NCI-H2081 (cell line): ENCODE results near the gene ANK2.
"Not testable (repeated sequence)": the region's sequence is repeated elsewhere in the genome, so short reads cannot be mapped to it uniquely, and the experiment has no call there.

Experiments used
- DNase-seq, 2 experiments: peaks; one replicate each; lab custom pipeline; 2025; lab: John Stamatoyannopoulos, UW

ANK2 gene

DNA sequence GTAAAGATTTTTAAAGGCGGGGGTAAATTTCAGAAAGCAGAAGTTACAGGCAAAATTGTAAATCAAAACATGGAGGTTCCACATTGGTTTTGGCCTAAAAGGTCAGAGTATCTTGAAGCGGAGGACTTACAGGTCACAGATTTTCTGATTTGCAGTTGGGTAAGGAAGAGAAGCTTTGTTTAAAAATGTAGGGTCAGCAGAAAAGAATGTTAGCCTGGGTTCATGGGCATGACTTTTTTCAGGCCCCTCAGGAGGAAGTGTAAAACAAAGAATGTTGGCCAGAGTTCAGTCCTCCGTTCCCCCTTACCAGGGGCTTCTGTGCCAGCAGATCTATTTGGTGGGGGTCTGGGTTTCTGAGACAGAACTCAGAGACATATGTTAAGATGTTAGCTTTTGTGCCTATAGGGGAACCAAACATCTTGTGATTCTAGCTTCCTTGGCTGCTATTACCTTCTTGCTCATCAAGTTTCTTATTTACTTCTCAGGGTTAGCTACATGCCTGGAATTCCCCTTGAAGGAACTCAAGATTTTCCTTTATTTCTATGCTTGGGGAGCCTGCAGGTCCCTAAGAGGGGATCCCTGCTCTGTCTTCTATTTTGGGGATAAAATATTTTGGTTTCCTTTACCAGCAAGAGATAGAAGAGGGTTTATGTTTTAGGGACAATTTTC lies 160.3 kb downstream of the ANK2 start:
- no peak for DNase-seq

DNA sequence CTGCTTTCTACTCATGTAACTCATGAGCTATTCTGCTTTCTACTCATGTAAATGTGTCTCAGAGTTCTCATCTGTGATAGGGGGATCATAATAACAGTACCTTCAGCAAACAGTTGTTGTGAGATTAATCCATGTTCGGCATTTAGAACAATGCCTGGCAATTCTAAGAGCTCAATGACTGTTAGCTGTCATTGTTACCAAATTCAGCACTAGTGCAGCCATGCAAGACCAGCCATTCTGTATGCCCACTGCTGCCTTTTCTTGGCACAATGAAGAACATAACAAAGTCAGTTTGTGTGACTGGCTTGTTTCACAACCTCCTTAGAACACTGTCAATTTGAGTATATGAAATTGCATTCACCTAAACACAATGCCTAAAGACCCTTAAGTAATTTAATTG lies 163.2 kb downstream of the ANK2 start:
- no peak for DNase-seq

DNA sequence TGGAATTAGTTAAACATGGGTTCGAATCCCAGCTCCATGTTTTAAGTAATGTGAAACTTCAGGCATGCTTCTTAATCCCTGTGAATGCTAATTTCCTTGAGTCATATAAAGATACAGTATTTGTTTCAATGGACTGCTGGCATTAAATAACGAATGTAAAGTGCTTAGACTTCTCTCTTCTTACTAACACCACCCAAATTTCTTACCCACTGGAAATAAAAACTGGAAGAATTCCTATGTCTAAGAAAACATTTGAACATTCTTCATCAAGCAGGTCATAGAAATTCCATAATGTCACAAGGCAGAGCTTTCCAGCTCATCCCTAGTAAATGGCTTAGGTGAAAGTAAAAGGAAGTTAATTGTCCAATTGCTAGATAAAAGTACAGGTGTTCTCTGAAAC lies 172.5 kb downstream of the ANK2 start:
- DNase-seq, result no peak

DNA sequence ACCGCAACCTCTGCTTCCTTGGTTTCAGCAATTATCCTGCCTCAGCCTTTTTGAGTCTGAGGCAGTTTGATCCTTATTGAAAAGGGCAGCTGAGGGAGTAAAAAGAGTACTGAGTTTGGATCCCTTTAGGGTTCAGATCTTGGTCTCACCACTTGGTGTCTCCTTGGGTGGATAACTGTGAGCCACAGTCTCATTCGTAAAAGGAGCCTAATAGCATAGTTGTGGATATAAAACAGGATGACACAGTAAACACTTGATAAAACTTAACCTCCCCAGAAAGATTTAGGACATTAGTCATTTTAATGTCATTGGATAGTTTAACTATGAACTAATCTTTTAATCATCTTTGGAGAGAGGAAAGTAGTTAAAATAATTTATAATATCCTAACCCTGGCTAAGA lies 173.0 kb downstream of the ANK2 start:
- DNase-seq, result no peak

DNA sequence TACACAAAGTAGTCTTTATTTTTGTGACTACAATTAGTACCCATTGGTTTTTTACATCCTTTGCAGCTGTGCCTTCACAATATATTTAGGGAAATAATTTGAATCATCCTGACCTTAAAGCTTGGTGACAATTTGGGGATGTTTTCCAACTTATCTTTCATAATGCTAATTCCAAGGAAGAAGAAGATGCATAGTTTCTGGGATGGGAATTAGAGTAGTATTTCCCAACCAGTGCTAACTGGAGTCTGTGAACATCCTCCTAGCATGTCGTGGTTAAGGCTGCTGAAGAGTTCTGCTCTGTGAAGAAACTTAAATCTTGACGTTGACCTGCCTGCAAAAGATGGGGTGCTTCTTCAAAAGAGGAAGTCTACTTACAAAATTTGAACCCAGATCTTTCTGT lies 173.5 kb downstream of the ANK2 start:
- no peak for DNase-seq

DNA sequence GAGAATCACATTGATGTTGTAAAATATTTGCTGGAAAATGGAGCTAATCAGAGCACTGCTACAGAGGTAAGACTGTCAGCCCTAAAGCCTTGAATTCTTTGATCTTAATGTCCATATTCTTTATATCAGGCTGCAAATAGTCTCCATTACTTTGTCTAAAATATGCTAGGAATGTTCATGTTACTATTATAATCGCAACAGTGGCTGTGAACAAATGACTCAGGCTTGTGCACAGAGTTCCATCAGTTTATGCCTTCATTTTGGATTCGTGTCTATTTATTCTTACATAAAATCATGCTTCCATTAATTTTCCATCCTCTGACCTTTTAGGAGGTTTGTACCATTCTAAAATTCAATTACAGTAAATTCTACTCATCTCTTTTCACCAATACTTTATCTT lies 182.7 kb downstream of the ANK2 start:
- no peak for DNase-seq

DNA sequence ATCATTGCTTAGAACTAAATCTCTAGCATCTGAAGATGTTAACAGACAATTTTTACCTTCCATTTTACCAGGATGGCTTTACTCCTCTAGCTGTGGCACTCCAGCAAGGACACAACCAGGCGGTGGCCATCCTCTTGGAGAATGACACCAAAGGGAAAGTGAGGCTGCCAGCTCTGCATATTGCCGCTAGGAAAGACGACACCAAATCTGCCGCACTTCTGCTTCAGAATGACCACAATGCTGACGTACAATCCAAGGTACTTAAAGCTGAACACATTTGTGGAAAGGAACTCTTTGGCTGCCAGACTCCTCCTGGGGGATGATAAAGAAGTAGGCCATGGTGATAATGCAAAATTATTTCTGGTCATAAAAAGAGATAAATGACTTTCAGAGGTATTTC lies 187.5 kb downstream of the ANK2 start:
- DNase-seq, result no peak

DNA sequence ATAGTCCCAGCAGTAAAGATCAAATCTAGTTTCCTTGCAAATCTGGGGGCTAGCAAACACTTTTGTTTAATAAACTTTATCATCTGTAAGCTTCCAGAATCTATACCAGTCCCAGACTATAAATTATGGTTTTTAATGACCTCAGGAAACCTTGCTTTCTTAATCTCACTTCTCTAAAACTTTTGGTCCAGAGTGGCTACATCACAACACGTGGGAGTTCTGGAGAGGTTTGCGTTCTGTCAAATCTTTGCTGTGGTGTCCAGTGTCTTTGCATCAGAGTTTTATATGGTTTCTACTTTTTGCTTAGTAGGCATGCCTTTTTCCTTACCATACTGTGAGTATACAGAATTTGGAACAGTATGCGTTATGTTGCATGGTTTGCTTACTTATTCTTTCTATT lies 193.9 kb downstream of the ANK2 start:
- no peak for DNase-seq

DNA sequence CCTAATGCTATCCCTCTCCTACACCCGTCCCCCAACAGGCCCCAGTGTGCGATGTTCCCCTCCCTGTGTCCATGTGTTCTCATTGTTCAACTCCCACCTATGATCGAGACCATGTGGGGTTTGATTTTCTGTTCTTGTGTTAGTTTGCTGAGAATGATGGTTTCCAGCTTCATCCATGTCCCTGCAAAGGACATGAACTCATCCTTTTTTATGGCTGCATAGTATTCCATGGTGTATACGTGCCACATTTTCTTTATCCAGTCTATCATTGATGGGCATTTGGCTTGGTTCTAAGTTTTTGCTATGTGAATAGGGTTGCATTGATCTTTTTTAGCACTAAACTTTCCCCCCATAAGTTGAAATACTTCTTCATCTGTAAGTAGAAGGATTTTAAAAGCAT lies 195.3 kb downstream of the ANK2 start:
- not testable (repeated sequence) for DNase-seq

DNA sequence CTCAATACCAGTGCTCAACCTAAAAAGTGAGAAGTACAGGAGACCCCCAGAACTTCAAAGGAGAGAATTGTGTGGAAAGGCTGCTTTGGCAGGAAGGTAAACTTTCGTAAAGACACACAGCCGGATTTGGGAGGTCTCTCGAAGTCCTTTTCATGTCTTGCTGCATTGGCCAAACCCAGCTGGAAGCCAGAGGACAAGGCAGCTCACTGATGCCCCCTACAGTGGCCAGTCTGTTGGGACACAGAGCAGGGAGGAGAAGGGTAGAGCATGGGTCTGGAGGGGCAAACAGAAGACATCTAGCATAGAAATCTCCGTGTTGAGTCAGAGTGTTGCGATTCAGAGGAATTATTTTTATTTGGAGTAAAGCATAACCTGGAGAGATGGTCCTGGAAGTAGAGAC lies 198.9 kb downstream of the ANK2 start:
- peak in 1 of 2 experiments; percentile 1 for DNase-seq

DNA sequence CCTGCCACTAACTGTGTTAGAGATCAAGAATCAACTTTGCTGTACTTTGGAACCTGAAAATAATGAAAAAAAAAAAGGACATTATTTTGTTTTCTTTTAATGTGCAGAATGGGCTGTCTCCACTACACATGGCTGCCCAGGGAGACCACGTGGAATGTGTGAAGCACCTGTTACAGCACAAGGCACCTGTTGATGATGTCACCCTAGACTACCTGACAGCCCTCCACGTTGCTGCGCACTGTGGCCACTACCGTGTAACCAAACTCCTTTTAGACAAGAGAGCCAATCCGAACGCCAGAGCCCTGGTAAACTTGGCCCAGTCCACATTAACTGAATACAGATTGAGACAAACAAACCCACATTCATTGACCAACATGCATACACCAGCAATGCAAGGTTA lies 206.2 kb downstream of the ANK2 start:
- no peak for DNase-seq

DNA sequence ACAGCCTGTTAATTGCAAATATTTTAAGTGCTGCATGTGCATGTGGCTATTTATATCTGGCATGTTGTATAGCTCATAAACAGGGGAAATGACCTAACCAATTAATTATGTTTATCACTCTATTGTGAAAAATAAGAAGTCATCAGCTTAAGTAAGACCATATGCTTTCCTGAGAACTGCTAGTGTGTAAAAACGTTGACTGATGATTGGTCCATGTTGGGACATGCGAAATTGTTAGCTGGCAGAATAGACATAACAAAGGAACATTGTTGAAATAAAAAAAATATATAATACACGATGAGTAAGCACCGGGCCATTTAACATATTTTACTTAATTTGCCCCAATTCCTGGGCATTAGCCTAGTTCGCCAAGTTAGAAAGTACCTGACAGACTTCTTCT lies 207.5 kb downstream of the ANK2 start:
- DNase-seq, result no peak

DNA sequence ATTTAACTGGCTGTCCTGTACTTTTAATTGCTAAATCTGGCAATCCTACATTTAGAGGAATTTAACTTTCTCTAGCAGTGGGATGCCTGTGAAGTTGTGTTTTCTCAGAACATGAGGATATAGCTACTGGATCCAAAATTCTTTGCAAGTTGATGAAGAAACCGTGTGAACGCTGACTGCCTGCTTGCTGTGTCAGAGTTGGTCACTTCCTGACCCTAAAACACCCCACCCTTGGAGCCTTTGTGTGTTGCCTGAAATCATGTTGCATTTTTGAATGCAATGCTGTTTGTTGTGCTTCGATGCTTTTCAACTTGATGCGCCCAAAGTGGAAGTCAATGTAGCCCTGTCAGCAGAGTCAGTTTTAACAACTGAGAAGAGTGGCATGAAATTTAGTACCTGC lies 211.2 kb downstream of the ANK2 start:
- DNase-seq, result no peak

DNA sequence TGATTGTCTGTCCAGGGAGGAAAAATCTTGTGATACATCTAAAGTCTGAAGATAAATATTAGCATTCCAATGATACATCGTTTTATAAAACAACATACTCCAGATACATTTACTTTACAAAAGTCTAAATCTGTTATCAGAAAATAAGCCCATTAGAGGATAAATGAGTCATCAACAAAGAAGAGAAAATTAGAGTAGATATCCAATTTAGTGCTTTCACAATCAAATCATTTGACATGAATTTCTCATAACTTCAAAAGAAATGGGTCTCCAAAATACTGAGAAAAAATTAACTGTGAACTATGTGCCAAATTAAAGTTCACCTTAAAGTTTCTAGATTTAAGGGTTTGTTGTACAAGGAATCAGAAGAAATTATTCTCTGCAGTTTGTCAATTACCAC lies 213.8 kb downstream of the ANK2 start:
- no peak for DNase-seq

DNA sequence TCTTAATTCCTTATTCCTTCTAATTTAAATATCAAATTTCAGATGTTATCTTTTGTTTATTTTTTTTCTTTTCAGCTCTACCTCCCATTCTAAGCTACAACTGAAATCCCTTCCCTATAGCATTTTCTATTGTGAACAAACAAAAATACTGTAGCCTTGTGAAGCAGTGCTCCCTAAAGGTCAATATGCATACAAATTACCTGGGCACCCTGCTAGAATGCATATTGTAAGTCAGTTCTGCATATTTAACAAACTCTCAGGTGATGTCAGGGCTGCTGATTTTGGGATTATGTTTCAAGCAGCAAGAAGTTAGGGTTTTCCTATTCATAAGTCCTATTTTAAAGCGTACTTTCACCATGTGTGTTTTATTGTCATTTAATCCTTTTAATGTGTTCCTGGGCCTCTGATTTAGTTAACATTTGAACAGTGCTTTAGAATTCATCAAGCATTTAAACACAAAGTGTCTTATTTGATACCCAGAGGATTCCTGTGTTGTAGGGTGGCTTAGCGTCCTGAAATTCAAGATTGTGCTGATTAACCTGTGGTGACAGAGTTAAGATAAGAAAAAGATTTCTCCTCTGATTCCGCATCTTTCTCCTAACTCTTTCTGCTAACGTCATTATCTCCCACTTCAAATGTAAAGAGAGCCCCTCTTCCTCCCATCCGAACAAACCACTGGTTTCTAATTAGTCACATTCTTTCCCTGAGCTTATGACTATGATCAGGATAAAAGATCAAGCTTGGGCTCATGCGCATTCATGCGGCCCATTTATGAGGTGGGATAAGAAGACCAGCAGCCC lies 221.3 kb downstream of the ANK2 start:
- DNase-seq, result no peak

DNA sequence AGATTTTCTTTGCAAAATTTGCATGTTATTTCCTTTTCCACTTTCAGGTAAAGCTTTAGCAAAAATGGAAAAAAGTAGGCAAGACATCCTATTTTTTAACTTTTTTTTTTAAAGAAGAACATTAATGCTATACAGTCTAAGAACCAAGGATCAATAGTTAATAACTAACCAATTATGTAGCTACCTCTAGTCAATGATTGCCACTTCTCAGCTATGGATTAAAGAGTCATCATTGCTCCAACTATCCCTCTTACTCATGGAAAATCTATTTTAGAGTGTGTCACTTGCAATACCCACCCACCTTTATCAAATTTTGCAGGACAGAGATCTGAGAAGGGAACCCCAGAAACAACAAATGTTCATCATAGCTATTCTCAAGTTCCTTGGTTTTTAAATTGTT lies 223.1 kb downstream of the ANK2 start:
- no peak for DNase-seq

DNA sequence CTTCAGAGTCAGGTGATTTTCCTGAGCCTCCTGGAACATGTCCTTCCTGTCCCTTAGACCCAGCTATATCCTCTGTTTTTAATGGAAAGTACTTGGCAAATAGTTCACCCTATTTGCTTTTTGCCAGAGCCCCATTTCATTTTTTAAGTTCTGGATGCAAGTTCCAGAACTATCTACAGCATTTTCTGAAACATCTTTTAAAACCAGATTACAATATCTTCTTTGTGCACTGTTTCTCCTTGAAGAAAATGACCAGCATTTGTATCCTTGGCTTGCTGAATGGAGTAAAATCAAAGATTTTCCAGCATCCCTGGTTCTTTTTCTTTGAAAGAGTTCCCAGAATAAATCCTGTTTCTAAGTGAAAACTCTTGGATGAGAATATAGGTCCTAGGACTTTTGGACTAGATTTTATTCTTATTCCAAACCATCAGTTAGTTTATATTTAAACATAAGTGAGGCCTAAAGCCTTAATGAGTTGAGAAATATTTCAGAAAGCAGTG lies 224.3 kb downstream of the ANK2 start:
- DNase-seq, result no peak

DNA sequence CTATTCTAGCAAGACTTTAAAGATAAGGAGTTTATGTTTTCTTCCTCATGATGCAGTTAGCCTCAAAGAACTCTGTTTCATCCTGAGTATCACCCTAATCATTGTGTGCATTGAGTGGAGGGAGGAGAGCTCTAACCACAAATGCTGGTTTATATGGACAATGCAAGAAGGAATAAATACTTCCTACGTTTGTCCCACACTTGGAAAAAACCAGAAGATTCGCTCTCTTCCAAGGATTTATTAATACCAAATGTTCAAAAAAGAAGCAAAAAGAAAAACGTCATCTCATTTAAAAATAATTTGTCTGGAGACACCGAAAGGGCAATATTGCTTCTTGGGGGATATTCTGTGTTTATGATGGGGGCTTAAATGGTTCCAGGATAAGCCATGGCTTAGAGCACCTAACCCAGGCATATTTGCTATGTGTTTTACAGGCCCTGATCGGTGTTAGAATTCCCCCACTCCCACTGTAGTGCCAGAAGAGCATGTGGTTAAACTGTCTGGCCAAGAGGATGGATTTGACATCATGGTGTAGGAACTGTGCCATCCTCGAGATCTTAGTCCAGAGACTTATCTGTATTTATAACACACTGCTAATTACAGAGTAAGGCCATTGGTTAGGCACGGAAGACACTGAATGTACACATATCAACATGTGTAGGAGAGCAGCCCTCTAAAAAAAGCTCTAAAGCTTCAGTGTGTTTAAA lies 227.2 kb downstream of the ANK2 start:
- DNase-seq, result no peak

DNA sequence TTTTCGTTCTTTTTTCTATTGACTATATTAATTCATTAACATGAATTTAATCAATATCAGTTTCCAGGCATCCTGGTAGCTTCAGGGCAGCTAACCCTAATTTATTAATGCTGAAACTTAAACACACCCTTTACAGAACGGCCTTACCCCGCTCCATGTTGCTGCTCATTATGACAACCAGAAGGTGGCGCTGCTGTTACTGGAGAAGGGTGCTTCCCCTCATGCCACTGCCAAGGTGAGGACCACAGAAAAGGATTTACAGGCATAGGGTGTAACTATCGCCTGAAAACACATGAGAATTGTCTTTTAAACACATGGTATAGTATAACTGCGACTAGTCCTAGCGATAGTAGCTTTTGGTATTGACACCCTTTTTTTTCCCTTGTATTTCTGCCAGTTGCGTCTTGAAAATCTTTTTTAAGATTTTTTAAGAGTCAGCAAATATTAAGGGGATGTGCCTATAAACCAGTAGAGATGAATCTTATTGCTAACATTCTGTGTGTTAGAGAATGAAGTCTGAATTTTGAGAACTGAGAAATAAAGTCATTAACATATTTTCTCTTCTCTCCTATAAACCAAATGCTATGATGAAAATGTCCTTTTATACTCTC lies 229.0 kb downstream of the ANK2 start:
- DNase-seq, result peak; percentile 56 to 73

DNA sequence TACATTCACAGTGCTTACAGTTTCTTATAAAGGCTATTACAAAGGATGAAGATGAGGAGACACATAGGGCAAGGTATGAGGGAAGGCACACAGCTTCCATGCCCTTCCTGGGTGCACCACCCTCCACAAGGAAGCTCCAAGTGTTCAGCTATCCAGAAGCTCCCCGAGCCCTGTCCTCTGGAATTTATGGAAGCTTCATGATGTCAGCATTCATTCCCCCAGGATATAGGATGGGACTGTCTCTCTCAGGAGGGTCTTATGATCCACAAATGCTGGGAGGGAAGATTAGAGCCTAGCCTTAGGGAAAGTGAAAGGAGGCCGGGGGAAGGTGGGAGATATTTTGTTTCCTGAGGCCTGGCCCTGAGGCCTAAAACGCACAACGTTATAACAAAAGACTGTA lies 236.0 kb downstream of the ANK2 start:
- DNase-seq, result no peak

DNA sequence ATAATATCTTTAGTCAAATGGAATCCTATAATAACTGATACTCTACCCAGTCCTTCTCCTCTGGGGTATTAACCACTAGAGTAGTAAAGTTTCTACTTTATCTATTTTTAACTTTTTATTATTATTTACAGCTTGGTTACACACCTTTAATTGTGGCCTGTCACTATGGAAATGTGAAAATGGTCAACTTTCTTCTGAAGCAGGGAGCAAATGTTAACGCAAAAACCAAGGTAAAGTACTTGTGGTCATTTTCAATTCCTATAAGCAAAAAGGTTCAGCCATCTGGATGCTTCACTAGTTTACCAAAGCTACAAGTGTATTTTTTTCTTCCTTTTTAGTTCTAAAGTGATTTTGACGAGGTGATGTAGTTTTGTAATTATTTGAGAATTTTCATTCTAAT lies 238.8 kb downstream of the ANK2 start:
- DNase-seq, result no peak

DNA sequence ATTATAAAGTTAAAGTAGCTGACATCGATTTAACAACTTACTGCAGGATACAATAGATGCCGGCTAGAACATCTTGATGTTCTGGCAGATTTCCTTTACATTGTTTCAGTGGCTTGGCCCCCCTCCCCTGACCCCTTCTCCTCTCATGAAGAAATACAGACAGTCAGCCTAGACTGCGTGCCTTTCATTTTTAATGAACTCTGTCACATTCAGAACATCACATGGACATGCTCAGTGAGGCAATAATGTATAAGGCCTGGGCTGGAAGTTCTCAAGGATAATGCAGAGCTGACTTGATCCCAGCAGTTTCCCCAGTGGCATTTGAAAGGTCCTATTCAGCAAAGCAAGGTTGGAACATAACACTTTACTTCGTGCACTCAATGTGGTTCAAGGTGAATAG lies 239.2 kb downstream of the ANK2 start:
- no peak for DNase-seq

DNA sequence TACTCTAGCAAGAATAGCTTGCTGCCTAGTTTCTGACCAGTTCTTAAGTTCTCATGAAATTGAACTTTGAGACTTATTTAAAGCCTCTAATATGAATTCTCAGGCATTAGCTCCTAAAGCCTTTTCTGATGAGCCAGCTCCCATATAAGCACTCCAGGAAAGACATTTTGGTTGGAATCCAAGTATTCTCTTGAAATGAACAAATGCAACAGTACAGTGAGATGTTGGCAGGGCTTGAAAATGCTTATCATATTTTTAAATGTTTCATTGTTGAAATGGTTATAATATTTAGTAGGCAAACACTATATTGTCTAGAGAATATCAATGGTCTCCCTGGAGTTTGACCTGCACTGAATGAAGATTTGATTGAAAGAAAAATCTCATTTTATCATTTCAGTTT lies 240.3 kb downstream of the ANK2 start:
- no peak for DNase-seq
